Ishikawa (cell line): ENCODE measurements around the gene PODN.

Experiments used
- CEBPB ChIP-seq: IDR thresholded peaks from 2 replicates; pipeline ENCODE4 v1.6.1; 2012
- CREB1 ChIP-seq: IDR thresholded peaks from 2 replicates; pipeline ENCODE4 v1.6.1; 2012; ENCODE audit warnings: low read depth
- EGR1 ChIP-seq: IDR thresholded peaks from 2 replicates; pipeline ENCODE4 v1.6.1; 2012
- EP300 ChIP-seq: IDR thresholded peaks from 2 replicates; pipeline ENCODE4 v1.6.1; 2012; ENCODE audit warnings: borderline replicate concordance
- FOXM1 ChIP-seq: IDR thresholded peaks from 2 replicates; pipeline ENCODE4 v1.6.1; 2012; ENCODE audit warnings: low read depth, borderline replicate concordance
- NFIC ChIP-seq: IDR thresholded peaks from 2 replicates; pipeline ENCODE4 v1.6.1; 2012
- RAD21 ChIP-seq: IDR thresholded peaks from 2 replicates; pipeline ENCODE4 v1.6.1; 2012; ENCODE audit warnings: low read depth
- TAF1 ChIP-seq: IDR thresholded peaks from 2 replicates; pipeline ENCODE4 v1.6.1; 2012; ENCODE audit warnings: low read depth, mild to moderate bottlenecking
- TCF12 ChIP-seq: IDR thresholded peaks from 2 replicates; pipeline ENCODE4 v1.6.1; 2012; ENCODE audit warnings: low read depth
- TEAD4 ChIP-seq: IDR thresholded peaks from 2 replicates; pipeline ENCODE4 v1.6.1; 2012
- YY1 ChIP-seq: IDR thresholded peaks from 2 replicates; pipeline ENCODE4 v1.6.1; 2012; ENCODE audit warnings: low read depth
- ZBTB7A ChIP-seq: IDR thresholded peaks from 2 replicates; pipeline ENCODE4 v1.6.1; 2012; ENCODE audit warnings: low read depth
- TF ChIP-seq, protein P1 (sequence below): IDR thresholded peaks from 2 replicates; pipeline ENCODE4 v1.6.1; 2012
- TF ChIP-seq, protein P2 (sequence below): IDR thresholded peaks from 2 replicates; pipeline ENCODE4 v1.6.1; 2012; ENCODE audit warnings: low read depth, mild to moderate bottlenecking
- TF ChIP-seq, protein P3 (sequence below): IDR thresholded peaks from 2 replicates; pipeline ENCODE4 v1.6.1; 2012

The PODN gene

DNA sequence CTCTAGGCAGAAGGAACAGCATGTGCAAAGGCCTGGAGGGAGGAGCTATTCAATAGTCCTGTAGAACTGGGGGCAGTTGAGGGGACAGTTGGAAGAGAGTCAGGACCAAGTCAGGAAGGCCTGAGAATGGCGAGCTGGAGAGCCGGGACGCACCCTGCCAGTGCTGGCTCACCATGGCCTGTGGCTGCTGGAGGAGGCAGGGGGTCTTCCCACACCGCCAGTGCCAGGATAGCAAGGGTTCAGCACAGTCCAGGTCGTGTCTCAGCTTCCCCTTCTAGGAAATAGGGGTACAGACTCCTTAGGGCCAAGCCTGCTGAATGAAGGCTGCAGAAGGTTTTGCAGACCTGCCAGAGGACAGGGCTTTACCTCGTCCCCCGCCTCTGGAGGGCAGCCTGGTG lies 7.3 kb downstream of the PODN start:
- no peak for TF ChIP-seq CEBPB
- no peak for TF ChIP-seq NFIC
- TF ChIP-seq, protein P1, sequence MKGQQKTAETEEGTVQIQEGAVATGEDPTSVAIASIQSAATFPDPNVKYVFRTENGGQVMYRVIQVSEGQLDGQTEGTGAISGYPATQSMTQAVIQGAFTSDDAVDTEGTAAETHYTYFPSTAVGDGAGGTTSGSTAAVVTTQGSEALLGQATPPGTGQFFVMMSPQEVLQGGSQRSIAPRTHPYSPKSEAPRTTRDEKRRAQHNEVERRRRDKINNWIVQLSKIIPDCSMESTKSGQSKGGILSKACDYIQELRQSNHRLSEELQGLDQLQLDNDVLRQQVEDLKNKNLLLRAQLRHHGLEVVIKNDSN: no peak
- TF ChIP-seq TCF12: no peak
- no peak for TF ChIP-seq EP300
- TF ChIP-seq TAF1: no peak
- no peak for TF ChIP-seq EGR1
- no peak for TF ChIP-seq FOXM1
- no peak for TF ChIP-seq YY1
- TF ChIP-seq, protein P2, sequence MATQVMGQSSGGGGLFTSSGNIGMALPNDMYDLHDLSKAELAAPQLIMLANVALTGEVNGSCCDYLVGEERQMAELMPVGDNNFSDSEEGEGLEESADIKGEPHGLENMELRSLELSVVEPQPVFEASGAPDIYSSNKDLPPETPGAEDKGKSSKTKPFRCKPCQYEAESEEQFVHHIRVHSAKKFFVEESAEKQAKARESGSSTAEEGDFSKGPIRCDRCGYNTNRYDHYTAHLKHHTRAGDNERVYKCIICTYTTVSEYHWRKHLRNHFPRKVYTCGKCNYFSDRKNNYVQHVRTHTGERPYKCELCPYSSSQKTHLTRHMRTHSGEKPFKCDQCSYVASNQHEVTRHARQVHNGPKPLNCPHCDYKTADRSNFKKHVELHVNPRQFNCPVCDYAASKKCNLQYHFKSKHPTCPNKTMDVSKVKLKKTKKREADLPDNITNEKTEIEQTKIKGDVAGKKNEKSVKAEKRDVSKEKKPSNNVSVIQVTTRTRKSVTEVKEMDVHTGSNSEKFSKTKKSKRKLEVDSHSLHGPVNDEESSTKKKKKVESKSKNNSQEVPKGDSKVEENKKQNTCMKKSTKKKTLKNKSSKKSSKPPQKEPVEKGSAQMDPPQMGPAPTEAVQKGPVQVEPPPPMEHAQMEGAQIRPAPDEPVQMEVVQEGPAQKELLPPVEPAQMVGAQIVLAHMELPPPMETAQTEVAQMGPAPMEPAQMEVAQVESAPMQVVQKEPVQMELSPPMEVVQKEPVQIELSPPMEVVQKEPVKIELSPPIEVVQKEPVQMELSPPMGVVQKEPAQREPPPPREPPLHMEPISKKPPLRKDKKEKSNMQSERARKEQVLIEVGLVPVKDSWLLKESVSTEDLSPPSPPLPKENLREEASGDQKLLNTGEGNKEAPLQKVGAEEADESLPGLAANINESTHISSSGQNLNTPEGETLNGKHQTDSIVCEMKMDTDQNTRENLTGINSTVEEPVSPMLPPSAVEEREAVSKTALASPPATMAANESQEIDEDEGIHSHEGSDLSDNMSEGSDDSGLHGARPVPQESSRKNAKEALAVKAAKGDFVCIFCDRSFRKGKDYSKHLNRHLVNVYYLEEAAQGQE: no peak
- TF ChIP-seq, protein P3, sequence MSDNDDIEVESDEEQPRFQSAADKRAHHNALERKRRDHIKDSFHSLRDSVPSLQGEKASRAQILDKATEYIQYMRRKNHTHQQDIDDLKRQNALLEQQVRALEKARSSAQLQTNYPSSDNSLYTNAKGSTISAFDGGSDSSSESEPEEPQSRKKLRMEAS: no peak
- no peak for TF ChIP-seq ZBTB7A
- TF ChIP-seq RAD21: no peak
- TF ChIP-seq CREB1: no peak
- no peak for TF ChIP-seq TEAD4

DNA sequence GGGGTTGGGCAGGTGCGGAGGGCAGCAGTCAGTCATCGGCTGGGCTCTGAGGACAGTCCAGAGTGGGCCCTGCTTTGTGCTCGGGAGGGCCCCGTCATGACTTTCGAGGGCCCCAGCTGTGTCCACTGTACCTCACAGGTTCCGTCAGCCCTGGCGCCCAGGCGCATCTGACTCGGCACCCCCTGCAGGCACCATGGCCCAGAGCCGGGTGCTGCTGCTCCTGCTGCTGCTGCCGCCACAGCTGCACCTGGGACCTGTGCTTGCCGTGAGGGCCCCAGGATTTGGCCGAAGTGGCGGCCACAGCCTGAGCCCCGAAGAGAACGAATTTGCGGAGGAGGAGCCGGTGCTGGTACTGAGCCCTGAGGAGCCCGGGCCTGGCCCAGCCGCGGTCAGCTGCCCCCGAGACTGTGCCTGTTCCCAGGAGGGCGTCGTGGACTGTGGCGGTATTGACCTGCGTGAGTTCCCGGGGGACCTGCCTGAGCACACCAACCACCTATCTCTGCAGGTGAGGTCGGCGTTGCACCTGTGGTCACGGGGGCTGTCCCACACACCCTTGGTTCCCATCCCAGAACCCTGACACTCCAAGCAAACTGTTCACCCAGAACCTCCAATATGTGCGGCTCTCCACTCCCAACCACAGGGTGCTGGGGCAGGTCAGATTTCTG lies 7.8 kb downstream of the PODN start:
- TF ChIP-seq FOXM1: no peak
- TF ChIP-seq, protein P3: no peak
- TF ChIP-seq RAD21: no peak
- no peak for TF ChIP-seq EP300
- no peak for TF ChIP-seq YY1
- TF ChIP-seq NFIC: no peak
- TF ChIP-seq TEAD4: no peak
- no peak for TF ChIP-seq TCF12
- TF ChIP-seq, protein P2: no peak

DNA sequence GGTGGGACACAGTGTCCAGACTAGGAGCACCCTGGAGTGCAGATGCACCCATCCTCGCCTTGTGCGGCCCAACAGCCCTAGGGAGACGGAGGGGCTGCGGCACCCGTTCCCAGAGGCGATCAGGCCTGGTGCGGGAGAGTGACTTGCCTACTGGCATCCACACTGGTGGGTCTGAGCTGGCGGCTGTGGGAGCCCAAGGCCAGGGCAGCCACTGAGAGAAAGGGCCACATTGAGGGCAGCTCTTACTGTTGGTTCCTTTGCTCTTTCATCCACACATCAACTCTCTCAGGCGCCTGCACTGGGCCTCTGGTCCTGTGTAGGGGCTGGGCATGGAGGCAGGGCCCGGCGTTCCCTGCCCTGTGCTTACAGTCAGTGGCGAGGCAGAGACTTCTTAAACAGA lies 8.6 kb downstream of the PODN start:
- TF ChIP-seq, protein P1: no peak
- TF ChIP-seq, protein P3: no peak
- TF ChIP-seq NFIC (no peak), EGR1 (no peak)

DNA sequence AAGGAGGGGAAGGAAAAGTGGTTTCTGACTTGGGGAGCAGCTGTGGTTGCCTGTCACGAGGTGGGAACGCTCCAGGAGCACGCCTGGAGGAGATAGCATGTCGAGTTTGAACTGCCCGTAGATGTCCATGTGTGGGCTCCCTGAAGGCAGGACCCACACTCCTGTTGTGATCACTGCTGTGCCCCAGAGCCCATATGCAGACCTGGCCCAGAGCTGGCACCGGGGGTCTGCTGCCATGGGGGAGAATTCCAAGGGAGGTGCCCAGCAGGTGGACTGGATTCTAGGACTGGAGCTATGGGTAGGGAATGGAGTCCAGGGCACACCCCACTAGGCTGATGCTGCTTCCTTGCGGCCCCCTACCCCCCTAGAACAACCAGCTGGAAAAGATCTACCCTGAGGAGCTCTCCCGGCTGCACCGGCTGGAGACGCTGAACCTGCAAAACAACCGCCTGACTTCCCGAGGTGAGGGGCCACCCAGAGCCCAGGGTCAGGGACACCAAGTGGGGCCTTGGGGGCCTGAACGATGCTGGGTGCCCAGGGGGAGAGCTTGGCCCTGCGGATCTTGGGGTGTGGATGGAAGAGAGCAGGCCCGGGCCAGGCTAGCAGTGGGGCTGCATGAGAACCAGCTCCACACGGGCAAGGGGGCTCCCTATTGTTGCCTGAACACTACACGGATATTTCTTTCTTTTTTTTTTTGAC lies 9.3 kb downstream of the PODN start:
- TF ChIP-seq TEAD4 (no peak), TCF12 (no peak), CREB1 (no peak), EGR1 (no peak), TAF1 (no peak), FOXM1 (no peak), CEBPB (no peak), ZBTB7A (no peak), EP300 (no peak), NFIC (no peak), YY1 (no peak), RAD21 (no peak)
- TF ChIP-seq, protein P1: no peak
- TF ChIP-seq, protein P3: no peak
- TF ChIP-seq, protein P2: no peak
